Right cardiac atrium (tissue), 5 donors: Measurements from ENCODE around the gene VMAC. TPM values are rescaled to one million over a fixed set of nuclear protein-coding genes. Genes with fewer than 3 reads are reported as not detected.

Source experiments
- ATAC-seq, 2 donors: fragments of 200-7000 bp; cut with Tn5 transposase; one replicate each; pipeline versions ENCODE4 v1.8.0 to v1.9.1; 2020; ENCODE audit warnings: moderate library complexity in 2 of 2, mild to moderate bottlenecking in 1 of 2
- DNase-seq, 3 donors: peaks; one replicate each; pipeline ENCODE4 v3.0.0-alpha.2; 2020
- H3K27ac ChIP-seq: one replicate; pipeline ENCODE4 v1.5.1; 2013; ENCODE audit warnings: mild to moderate bottlenecking, low read length, control low read depth, moderate library complexity
- H3K27me3 ChIP-seq: one replicate; pipeline ENCODE4 v1.6.1; 2013; ENCODE audit not compliant: control insufficient read depth, insufficient read depth
- H3K4me1 ChIP-seq: one replicate; pipeline ENCODE4 v1.6.1; 2013; ENCODE audit warnings: low read length; ENCODE audit not compliant: control insufficient read depth, insufficient read depth
- H3K4me3 ChIP-seq: one replicate; pipeline ENCODE4 v1.5.1; 2013; ENCODE audit warnings: low read length, control low read depth
- H3K9me3 ChIP-seq: one replicate; pipeline ENCODE4 v1.6.1; 2013; ENCODE audit warnings: low read length; ENCODE audit not compliant: control insufficient read depth
- WGBS: extraction: QIAGEN DNeasy Blood & Tissue Kit; methylation state at CpG from one replicate; pipeline ENCODE4 v1.1.7; 2013; 5-methylcytosine and 5-hydroxymethylcytosine counted together
- intact Hi-C, 4 donors: fragments of 100-400 bp; cut with DNase I; formaldehyde crosslinking; loops; one replicate each; pipeline versions ENCODE4 v1.11.0 to v1.14.0; 2022 to 2023
- polyA plus RNA-seq: library from polyadenylated mRNA; stranded (reverse); fragments of 200-250 nt; gene quantifications from one replicate; pipeline ENCODE4 v1.2.3, GENCODE V29; 2013
- total RNA-seq, 4 donors: library from RNA; stranded (reverse); fragmentation: NEBNext Ultra II Directional; extraction: Animal tissue kit (Norgen Biotek cat#: 25700); gene quantifications; one replicate each; pipeline ENCODE4 v1.2.1, GENCODE V29; 2021
- donor health status: healthy with polysubstance abuse.
- donor health status: DM: no; HTN: yes; CAD: no.
- donor health status: DM: no; HTN: no; CAD: no.
- donor health status: DM: no; HTN: yes; CAD: no; lungs with severe emphysema.
- donor health status: DM: yes; HTN: yes; CAD: no.

VMAC gene
- total and polyA plus RNA-seq, 5 donors = 1.9 to 5.8 (median 3.6) TPM

- WGBS = 76% methylated on average over 20 of the region's 20 CpGs
- DNase-seq (peak in 2 of 3 donors; percentile 50 to 54), ATAC-seq (peak in 1 of 2 donors; percentile 8)
- Histone ChIP-seq H3K27me3 (no peaks in the 10 kb centered on the region), H3K4me3 (no peak overlapping the region), H3K9me3 (no peaks in the 10 kb centered on the region), H3K4me1 (peaks cover 2% of the 10 kb centered on the region), H3K27ac (no peak overlapping the region)
- intact Hi-C loops = no loop called here
These were observed 28.9 kb downstream of the VMAC start for GRCh38 chr19:5933391-5934068.

DNA sequence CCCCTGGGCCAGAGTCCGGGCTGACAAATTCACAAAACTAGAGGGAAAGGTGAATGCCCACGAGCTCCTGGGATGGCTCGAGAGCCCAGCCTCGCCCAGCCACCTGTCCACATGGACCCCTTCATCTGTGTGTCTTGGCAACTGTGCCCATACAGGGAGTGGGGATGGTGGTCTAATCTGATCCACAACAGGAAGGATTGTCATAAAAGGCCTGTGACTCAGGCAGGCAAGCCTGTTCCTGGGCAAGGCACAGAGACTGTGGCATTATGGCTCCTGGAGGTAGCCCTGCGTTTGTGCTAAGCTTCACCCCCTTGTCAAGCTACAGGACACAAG lies 29.4 kb downstream of the VMAC start:
- peaks cover 2% of the 10 kb centered on the region for H3K4me1 ChIP-seq
- 76% methylated on average over 5 of the region's 5 CpGs for WGBS
- H3K9me3 ChIP-seq = no peaks in the 10 kb centered on the region
- H3K27me3 ChIP-seq = no peaks in the 10 kb centered on the region
- no peak overlapping the region for H3K4me3 ChIP-seq
- H3K27ac ChIP-seq = no peak overlapping the region
- peak in 1 of 2 donors; percentile 11 for ATAC-seq
- peak in 1 of 3 donors; percentile 50 for DNase-seq
- intact Hi-C loops = no loop called here

DNA sequence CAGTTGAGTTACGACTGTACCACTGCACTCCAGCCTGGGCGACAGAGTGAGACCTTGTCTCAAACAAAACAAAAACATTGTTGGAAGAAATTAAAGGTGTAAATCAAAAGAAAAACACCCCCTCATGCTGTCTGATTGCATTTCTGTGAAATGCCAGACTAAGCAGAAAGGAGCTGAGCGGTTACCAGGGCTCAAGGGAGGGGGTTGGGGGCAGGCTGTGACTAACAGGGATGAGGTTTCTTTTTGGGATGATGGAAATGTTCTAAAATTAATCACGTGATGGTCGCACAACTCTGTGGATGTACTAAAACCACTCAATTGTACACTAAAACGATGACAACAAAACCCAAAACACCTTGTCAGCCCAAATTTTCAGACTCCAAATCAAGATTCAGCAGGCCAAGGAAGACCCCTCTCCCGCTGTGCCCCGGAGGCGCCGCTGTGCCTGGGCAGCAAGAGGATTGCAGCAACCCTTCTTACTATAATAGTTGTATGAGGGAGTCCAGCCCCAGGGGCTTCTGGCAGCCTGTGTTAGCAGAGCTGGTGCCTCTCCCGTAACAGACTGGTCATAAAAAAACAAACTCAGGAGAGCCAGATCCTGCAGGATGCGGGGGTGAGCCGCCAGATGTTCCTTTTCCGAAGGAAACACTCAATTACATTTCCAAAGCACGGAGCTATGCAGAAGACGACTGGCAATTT lies 30.3 kb downstream of the VMAC start:
- Histone ChIP-seq H3K9me3 (no peaks in the 10 kb centered on the region), H3K27ac (peak overlapping the region; percentile 49), H3K27me3 (no peaks in the 10 kb centered on the region), H3K4me1 (peaks cover 2% of the 10 kb centered on the region), H3K4me3 (no peak overlapping the region)
- intact Hi-C loops = no loop called here
- 48% methylated on average over 16 of the region's 16 CpGs for WGBS
- DNase-seq (peak in 2 of 3 donors; percentile 65 to 77), ATAC-seq (peak; percentile 10 to 60)

DNA sequence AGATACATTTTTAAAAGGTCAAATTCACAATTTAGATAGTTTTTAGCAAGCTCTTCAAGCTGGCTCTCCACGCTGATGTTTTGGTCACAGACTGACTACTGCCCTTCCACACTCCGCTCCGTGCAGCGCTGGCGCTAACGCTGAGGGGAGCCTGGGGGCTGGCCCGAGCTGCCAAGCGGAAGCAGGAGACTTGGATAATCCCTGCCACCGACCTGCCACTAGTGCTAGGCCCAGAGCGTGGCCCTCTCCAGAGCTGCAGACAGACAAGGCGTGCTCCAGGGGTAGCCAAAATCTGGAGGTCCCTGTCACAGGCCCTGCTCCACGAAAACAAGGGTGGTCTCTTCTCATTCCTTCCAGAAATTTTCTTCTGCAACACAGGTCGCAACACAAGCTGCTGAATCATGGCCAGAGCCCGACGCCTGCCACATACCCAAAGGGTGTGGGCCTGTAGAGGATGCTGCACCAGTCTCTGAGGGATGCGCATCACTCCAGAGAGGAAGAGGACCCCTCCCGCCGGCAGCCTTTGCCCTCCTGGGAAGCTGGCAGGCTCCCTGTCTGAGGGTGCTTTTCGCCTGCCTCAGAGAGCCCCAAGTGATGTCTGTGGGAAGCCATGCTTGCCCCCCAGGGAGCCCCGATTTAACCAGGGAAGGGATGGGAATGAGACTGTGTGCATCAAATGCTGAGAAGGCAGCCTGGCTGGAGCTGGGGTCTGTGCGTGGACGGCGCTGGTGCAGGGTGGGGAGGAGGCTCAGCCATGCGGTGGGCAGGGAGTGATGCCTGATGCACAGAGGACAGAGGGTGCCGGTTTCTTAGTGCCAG lies 31.0 kb downstream of the VMAC start:
- DNase-seq (peak in 2 of 3 donors; percentile 71 to 75), ATAC-seq (peak; percentile 32 to 52)
- Histone ChIP-seq H3K27ac (peak overlapping the region; percentile 46), H3K27me3 (no peaks in the 10 kb centered on the region), H3K4me1 (peaks cover 2% of the 10 kb centered on the region), H3K9me3 (no peaks in the 10 kb centered on the region), H3K4me3 (no peak overlapping the region)
- 57% methylated on average over 25 of the region's 25 CpGs for WGBS
- intact Hi-C loops = no loop called here

DNA sequence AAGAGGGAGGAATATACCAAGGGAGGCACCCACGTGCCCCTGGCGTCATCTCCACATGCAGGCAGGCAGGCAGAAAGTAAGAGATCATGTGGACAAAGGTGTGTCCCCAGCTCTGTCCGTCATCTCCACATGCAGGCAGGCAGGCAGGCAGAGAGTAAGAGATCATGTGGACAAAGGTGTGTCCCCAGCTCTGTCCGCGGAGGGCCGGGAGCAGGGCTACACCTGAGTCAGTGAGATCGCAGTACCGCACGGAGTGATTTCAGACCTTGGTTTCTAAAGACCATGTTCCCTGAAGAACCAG lies 31.6 kb downstream of the VMAC start:
- no peaks in the 10 kb centered on the region for H3K27me3 ChIP-seq
- WGBS = 91% methylated on average over 9 of the region's 9 CpGs
- H3K4me3 ChIP-seq = no peak overlapping the region
- peaks cover 2% of the 10 kb centered on the region for H3K4me1 ChIP-seq
- no peak overlapping the region for H3K27ac ChIP-seq
- no peaks in the 10 kb centered on the region for H3K9me3 ChIP-seq
- no peak for ATAC-seq
- peak in 2 of 3 donors; percentile 10 to 35 for DNase-seq
- intact Hi-C loops = no loop called here

DNA sequence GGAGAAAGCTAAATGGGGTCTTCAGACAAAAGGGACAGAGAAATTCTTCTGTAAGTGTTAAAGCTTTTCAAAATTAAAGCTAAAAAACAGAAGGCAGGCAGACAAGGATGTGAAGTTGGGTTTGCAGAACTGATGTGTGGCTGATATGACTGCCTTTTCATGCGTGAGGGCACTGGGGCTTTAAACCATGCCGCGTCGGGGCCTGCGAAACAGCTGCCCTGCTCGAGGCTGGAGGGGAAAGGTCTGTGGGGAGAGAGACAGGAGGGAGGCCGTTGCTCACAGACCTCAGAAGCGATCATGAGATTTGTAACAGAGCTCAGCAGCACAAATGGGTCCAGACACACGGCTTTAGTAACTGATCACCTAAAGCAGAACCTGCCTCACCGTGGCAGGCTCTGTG lies 32.9 kb downstream of the VMAC start:
- peaks cover 7% of the 10 kb centered on the region for H3K4me1 ChIP-seq
- no peak for ATAC-seq
- H3K27ac ChIP-seq = no peak overlapping the region
- WGBS = 83% methylated on average over 10 of the region's 10 CpGs
- intact Hi-C loops = no loop called here
- no peaks in the 10 kb centered on the region for H3K27me3 ChIP-seq
- no peaks in the 10 kb centered on the region for H3K9me3 ChIP-seq
- DNase-seq = peak in 1 of 3 donors; percentile 13
- H3K4me3 ChIP-seq = no peak overlapping the region

GRCh38 chr19:5940260-5941208 lies 35.9 kb downstream of the VMAC start:
- DNase-seq = peak in 1 of 3 donors; percentile 29
- peak overlapping the region; percentile 4 for H3K27ac ChIP-seq
- WGBS = 82% methylated on average over 21 of the region's 21 CpGs
- H3K4me1 ChIP-seq = peaks cover 10% of the 10 kb centered on the region
- no peak overlapping the region for H3K4me3 ChIP-seq
- no peak for ATAC-seq
- H3K9me3 ChIP-seq = no peaks in the 10 kb centered on the region
- intact Hi-C loops = no loop called here
- H3K27me3 ChIP-seq = no peaks in the 10 kb centered on the region

- Histone ChIP-seq H3K4me1 (peaks cover 10% of the 10 kb centered on the region), H3K4me3 (no peak overlapping the region), H3K27me3 (no peaks in the 10 kb centered on the region), H3K27ac (no peak overlapping the region), H3K9me3 (no peaks in the 10 kb centered on the region)
- intact Hi-C loops = no loop called here
- WGBS = 83% methylated on average over 11 of the region's 11 CpGs
- DNase-seq (peak in 1 of 3 donors; percentile 29), ATAC-seq (no peak)
These were observed 37.0 kb downstream of the VMAC start for GRCh38 chr19:5941673-5942072.

DNA sequence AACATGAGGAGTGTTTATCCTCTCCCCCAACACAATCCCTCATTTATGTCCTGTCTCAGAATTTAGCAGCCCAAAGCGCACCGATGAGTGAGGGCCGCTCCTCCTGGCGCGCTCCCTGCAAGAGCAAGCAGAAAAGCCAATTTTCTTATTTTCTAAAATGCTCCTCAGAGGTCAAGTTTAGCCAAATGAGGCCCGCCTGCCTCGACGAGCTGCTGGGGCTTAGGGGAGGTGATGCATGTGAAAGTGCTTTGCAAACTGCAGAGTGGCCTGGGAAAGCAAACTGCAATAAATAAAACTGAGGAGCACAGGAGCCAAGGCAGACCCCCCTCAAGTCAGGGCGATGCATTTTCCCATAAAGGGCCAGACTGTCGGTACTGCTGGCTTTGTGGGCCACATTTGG lies 38.4 kb downstream of the VMAC start:
- Histone ChIP-seq H3K27me3 (no peaks in the 10 kb centered on the region), H3K4me3 (no peak overlapping the region), H3K27ac (no peak overlapping the region), H3K4me1 (peaks cover 10% of the 10 kb centered on the region), H3K9me3 (no peaks in the 10 kb centered on the region)
- no peak for ATAC-seq
- DNase-seq = peak in 2 of 3 donors; percentile 50 to 61
- 69% methylated on average over 10 of the region's 10 CpGs for WGBS
- intact Hi-C loops = no loop called here

DNA sequence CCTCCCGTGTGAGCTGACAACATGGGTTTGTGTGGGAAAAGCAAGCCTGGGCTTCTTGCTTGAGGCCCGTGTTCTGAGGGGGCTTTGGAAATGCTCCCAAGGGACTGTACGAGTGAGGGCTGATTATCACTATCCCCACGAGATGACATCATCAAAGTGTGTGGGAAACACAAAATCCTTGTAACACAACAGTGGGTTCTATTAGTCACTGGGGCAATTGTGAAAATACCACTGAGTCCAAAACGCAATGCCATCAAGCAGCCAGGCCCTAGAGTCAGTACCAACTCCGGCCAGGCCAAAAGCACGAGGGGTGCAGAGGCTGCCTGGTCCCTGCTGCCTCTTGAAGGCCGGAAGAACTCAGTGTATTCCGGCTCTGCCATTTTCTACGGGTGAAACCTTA lies 39.0 kb downstream of the VMAC start:
- Histone ChIP-seq H3K27me3 (no peaks in the 10 kb centered on the region), H3K27ac (no peak overlapping the region), H3K4me1 (peaks cover 10% of the 10 kb centered on the region), H3K9me3 (no peaks in the 10 kb centered on the region), H3K4me3 (no peak overlapping the region)
- WGBS = 67% methylated on average over 10 of the region's 10 CpGs
- peak in 1 of 2 donors; percentile 7 for ATAC-seq
- intact Hi-C loops = no loop called here
- peak in 2 of 3 donors; percentile 26 to 34 for DNase-seq
